ENCODE measurements around the gene EFCAB6.

Gene EFCAB6

GRCh38 chr22:43832393-43833265 is 20.5 kb upstream of the EFCAB6 start:
- ATAC-seq, result no peak
- TF ChIP-seq TCF4 (CRISPR knock-in tag; IDR thresholded peaks at IDR 0.05; ENCODE audit: borderline replicate concordance) (no peak), OSR1 (CRISPR knock-in tag; IDR thresholded peaks at IDR 0.05) (no peak), SNAI2 (CRISPR knock-in tag; IDR thresholded peaks at IDR 0.05) (no peak), CREB5 (CRISPR knock-in tag; IDR thresholded peaks at IDR 0.05; ENCODE audit: low read depth) (no peak), ISL1 (CRISPR knock-in tag; IDR thresholded peaks at IDR 0.05) (no peak)
- TF ChIP-seq, protein P1, sequence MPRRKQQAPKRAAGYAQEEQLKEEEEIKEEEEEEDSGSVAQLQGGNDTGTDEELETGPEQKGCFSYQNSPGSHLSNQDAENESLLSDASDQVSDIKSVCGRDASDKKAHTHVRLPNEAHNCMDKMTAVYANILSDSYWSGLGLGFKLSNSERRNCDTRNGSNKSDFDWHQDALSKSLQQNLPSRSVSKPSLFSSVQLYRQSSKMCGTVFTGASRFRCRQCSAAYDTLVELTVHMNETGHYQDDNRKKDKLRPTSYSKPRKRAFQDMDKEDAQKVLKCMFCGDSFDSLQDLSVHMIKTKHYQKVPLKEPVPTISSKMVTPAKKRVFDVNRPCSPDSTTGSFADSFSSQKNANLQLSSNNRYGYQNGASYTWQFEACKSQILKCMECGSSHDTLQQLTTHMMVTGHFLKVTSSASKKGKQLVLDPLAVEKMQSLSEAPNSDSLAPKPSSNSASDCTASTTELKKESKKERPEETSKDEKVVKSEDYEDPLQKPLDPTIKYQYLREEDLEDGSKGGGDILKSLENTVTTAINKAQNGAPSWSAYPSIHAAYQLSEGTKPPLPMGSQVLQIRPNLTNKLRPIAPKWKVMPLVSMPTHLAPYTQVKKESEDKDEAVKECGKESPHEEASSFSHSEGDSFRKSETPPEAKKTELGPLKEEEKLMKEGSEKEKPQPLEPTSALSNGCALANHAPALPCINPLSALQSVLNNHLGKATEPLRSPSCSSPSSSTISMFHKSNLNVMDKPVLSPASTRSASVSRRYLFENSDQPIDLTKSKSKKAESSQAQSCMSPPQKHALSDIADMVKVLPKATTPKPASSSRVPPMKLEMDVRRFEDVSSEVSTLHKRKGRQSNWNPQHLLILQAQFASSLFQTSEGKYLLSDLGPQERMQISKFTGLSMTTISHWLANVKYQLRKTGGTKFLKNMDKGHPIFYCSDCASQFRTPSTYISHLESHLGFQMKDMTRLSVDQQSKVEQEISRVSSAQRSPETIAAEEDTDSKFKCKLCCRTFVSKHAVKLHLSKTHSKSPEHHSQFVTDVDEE (CRISPR knock-in tag; IDR thresholded peaks at IDR 0.05), result no peak

- no peak for ATAC-seq
- TF ChIP-seq ZNF70 (CRISPR knock-in tag; IDR thresholded peaks at IDR 0.05) (no peak), CSDC2 (CRISPR knock-in tag; IDR thresholded peaks at IDR 0.05) (no peak), ISL1 (CRISPR knock-in tag; IDR thresholded peaks at IDR 0.05) (no peak), ZNF565 (CRISPR knock-in tag; conservative IDR thresholded peaks at IDR 0.05; ENCODE audit: low read depth) (no peak), OSR1 (CRISPR knock-in tag; IDR thresholded peaks at IDR 0.05) (no peak), ZC3H10 (CRISPR knock-in tag; IDR thresholded peaks at IDR 0.05) (no peak), ZFP3 (CRISPR knock-in tag; IDR thresholded peaks at IDR 0.05) (no peak), ESRRG (CRISPR knock-in tag; IDR thresholded peaks at IDR 0.05) (no peak)
- TF ChIP-seq, protein P2, sequence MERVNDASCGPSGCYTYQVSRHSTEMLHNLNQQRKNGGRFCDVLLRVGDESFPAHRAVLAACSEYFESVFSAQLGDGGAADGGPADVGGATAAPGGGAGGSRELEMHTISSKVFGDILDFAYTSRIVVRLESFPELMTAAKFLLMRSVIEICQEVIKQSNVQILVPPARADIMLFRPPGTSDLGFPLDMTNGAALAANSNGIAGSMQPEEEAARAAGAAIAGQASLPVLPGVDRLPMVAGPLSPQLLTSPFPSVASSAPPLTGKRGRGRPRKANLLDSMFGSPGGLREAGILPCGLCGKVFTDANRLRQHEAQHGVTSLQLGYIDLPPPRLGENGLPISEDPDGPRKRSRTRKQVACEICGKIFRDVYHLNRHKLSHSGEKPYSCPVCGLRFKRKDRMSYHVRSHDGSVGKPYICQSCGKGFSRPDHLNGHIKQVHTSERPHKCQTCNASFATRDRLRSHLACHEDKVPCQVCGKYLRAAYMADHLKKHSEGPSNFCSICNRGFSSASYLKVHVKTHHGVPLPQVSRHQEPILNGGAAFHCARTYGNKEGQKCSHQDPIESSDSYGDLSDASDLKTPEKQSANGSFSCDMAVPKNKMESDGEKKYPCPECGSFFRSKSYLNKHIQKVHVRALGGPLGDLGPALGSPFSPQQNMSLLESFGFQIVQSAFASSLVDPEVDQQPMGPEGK (CRISPR knock-in tag; IDR thresholded peaks at IDR 0.05; ENCODE audit: borderline replicate concordance), result no peak
Measured at GRCh38 chr22:43831561-43832392, 19.7 kb upstream of the EFCAB6 start.

GRCh38 chr22:43830931-43831560 is 18.9 kb upstream of the EFCAB6 start:
- no peak for TF ChIP-seq PPARA (CRISPR knock-in tag; IDR thresholded peaks at IDR 0.05; ENCODE audit: borderline replicate concordance)
- TF ChIP-seq CSDC2 (CRISPR knock-in tag; IDR thresholded peaks at IDR 0.05), result no peak
- TF ChIP-seq CSRNP3 (CRISPR knock-in tag; IDR thresholded peaks at IDR 0.05), result no peak
- no peak for TF ChIP-seq OSR1 (CRISPR knock-in tag; IDR thresholded peaks at IDR 0.05)
- no peak for TF ChIP-seq ZNF565 (CRISPR knock-in tag; conservative IDR thresholded peaks at IDR 0.05; ENCODE audit: low read depth)
- TF ChIP-seq CREB5 (CRISPR knock-in tag; IDR thresholded peaks at IDR 0.05; ENCODE audit: low read depth), result no peak
- TF ChIP-seq TCF4 (CRISPR knock-in tag; IDR thresholded peaks at IDR 0.05; ENCODE audit: borderline replicate concordance), result no peak
- TF ChIP-seq, protein P3, sequence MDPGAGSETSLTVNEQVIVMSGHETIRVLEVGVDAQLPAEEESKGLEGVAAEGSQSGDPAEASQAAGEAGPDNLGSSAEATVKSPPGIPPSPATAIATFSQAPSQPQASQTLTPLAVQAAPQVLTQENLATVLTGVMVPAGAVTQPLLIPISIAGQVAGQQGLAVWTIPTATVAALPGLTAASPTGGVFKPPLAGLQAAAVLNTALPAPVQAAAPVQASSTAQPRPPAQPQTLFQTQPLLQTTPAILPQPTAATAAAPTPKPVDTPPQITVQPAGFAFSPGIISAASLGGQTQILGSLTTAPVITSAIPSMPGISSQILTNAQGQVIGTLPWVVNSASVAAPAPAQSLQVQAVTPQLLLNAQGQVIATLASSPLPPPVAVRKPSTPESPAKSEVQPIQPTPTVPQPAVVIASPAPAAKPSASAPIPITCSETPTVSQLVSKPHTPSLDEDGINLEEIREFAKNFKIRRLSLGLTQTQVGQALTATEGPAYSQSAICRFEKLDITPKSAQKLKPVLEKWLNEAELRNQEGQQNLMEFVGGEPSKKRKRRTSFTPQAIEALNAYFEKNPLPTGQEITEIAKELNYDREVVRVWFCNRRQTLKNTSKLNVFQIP (CRISPR knock-in tag; IDR thresholded peaks at IDR 0.05; ENCODE audit: borderline replicate concordance, low read depth), result no peak
- no peak for TF ChIP-seq ESRRG (CRISPR knock-in tag; IDR thresholded peaks at IDR 0.05)
- TF ChIP-seq ARNTL (CRISPR knock-in tag; IDR thresholded peaks at IDR 0.05; ENCODE audit: borderline replicate concordance, low read depth), result no peak
- no peak for TF ChIP-seq TOX (CRISPR knock-in tag; IDR thresholded peaks at IDR 0.05; ENCODE audit: borderline replicate concordance)
- no peak for TF ChIP-seq ZC3H10 (CRISPR knock-in tag; IDR thresholded peaks at IDR 0.05)
- no peak for TF ChIP-seq ISL1 (CRISPR knock-in tag; IDR thresholded peaks at IDR 0.05)
- no peak for TF ChIP-seq SNAI2 (CRISPR knock-in tag; IDR thresholded peaks at IDR 0.05)
- no peak for TF ChIP-seq ZFP3 (CRISPR knock-in tag; IDR thresholded peaks at IDR 0.05)
- no peak for ATAC-seq

All from SK-N-SH treated with all-trans-retinoic acid at 6 μM for 48 hours (cell line).